Measurements from ENCODE around the gene NKX2-3. TPM values are rescaled to one million over a fixed set of nuclear protein-coding genes. Genes with fewer than 3 reads are reported as not detected.

The NKX2-3 gene
- polyA plus RNA-seq, 3 donors = not detected

DNA sequence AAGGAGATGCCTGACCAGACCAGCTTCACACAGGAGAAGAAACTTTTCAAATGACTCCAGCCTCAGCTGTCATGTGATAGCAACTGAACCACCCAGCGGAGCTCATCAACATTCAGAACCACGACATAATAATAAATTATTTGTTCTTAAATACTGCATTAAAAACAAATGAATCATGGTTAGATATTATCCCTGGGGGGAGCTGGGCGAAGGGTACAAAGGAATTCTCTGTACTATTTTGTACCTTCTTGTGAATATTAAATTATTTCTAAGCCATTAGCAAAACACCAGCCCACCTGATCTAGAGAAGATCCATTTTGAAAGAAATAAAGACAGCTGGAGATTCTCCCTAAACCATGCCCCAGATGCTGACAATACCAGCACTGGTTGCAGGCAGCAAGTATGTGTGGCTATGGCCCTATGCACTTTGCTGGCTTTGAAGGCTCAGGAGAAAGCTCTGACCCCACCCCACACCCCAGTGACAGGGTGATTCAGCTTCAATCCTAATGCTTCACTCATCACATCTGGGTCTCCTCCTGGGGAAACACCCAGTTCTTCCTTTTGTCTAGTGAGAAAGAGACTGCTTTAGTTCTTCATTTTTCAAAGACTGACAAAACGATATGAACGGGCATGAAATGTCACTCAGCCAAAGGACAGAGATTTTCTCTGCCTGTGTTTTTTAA, 45.5 kb upstream of the NKX2-3 start:
- no peaks in the 10 kb centered on the region for H3K4me1 Mint-ChIP-seq
- H3K36me3 ChIP-seq (replicated peaks in 1 of 2; ENCODE audit: control insufficient read depth in 1 of 2, insufficient read depth in 2 of 2, low read length in 2 of 2) = no peaks in the 10 kb centered on the region
- H3K4me2 ChIP-seq (replicated peaks; ENCODE audit: extremely low read depth, low read length, poor library complexity, severe bottlenecking) = no peak overlapping the region

DNA sequence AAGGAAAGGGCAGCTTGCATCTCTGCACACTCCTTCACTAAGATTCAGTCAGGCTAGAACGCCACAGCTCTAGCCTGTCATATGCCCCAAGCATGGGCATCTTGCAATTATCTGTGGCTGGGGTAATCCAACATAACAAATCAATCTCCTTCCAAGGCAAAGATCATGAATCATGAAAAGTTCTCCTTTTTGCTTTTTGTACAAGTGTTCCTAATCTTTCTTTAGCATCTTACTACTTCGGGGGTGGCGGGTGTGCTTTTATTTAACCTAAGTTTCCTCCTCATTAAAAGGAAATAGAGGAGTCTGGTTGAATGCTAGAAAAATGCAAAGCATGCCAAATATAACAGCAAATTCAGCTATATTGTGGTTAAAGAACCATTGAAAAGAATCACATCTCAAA, 43.5 kb upstream of the NKX2-3 start:
- H3K27me3 ChIP-seq (ENCODE audit: control insufficient read depth in 2 of 2, insufficient read depth in 2 of 2, low read length in 2 of 2) = no peaks in the 10 kb centered on the region
- H3K9me3 Mint-ChIP-seq = peaks cover 0 to 2% (median 0%) of the 10 kb centered on the region in 7 donors
- H2AFZ ChIP-seq (ENCODE audit: insufficient read depth, low read depth, low read length, poor library complexity, severe bottlenecking) = no peak overlapping the region
- H4K20me1 ChIP-seq (ENCODE audit: insufficient read depth, low read length) = no peaks in the 10 kb centered on the region
- no peak overlapping the region for H3K4me3 Mint-ChIP-seq
- no peak overlapping the region for H3K4me3 ChIP-seq (replicated peaks in 1 of 3; ENCODE audit: low read depth in 2 of 3, low read length in 3 of 3)
- intact Hi-C loops (cut with micrococcal nuclease) = no loop called here
- no peaks in the 10 kb centered on the region for H3K36me3 ChIP-seq (replicated peaks in 1 of 2; ENCODE audit: control insufficient read depth in 1 of 2, insufficient read depth in 2 of 2, low read length in 2 of 2)
- H3K4me1 ChIP-seq (ENCODE audit: control insufficient read depth in 1 of 2, insufficient read depth in 2 of 2, low read length in 2 of 2) = no peaks in the 10 kb centered on the region
- no peak overlapping the region for H3K27ac Mint-ChIP-seq
- no peaks in the 10 kb centered on the region for H3K4me1 Mint-ChIP-seq
- H3K27me3 Mint-ChIP-seq (ENCODE audit: low read depth in 3 of 3) = peaks cover 0 to 36% (median 8%) of the 10 kb centered on the region in 3 donors
- H3K79me2 ChIP-seq (ENCODE audit: insufficient read depth, low read length) = no peaks in the 10 kb centered on the region
- H3K9ac ChIP-seq (ENCODE audit: insufficient read depth, low read length, poor library complexity, severe bottlenecking) = no peak overlapping the region
- no peak overlapping the region for H3K27ac ChIP-seq (ENCODE audit: low read depth in 1 of 2, low read length in 2 of 2)
- WGBS (ENCODE audit: insufficient coverage) = no CpG with 5 or more reads among the region's 3 CpGs
- H3K36me3 Mint-ChIP-seq = no peaks in the 10 kb centered on the region
- no peaks in the 10 kb centered on the region for H3K9me3 ChIP-seq (replicated peaks in 1 of 2; ENCODE audit: control insufficient read depth in 1 of 2, insufficient read depth in 1 of 2, low read length in 2 of 2)
- no peak overlapping the region for H3K4me2 ChIP-seq (replicated peaks; ENCODE audit: extremely low read depth, low read length, poor library complexity, severe bottlenecking)
- TF ChIP-seq, protein P1, sequence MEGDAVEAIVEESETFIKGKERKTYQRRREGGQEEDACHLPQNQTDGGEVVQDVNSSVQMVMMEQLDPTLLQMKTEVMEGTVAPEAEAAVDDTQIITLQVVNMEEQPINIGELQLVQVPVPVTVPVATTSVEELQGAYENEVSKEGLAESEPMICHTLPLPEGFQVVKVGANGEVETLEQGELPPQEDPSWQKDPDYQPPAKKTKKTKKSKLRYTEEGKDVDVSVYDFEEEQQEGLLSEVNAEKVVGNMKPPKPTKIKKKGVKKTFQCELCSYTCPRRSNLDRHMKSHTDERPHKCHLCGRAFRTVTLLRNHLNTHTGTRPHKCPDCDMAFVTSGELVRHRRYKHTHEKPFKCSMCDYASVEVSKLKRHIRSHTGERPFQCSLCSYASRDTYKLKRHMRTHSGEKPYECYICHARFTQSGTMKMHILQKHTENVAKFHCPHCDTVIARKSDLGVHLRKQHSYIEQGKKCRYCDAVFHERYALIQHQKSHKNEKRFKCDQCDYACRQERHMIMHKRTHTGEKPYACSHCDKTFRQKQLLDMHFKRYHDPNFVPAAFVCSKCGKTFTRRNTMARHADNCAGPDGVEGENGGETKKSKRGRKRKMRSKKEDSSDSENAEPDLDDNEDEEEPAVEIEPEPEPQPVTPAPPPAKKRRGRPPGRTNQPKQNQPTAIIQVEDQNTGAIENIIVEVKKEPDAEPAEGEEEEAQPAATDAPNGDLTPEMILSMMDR (IDR thresholded peaks at IDR 0.05) = no peak
- no peak for DNase-seq

More for the DNA sequence above, 45.5 kb upstream of the NKX2-3 start:
- no peaks in the 10 kb centered on the region for H4K20me1 ChIP-seq (ENCODE audit: insufficient read depth, low read length)
- no peak overlapping the region for H3K9ac ChIP-seq (ENCODE audit: insufficient read depth, low read length, poor library complexity, severe bottlenecking)
- Mint-ChIP-seq H3K36me3 (no peaks in the 10 kb centered on the region), H3K9me3 (peaks cover 0 to 2% (median 0%) of the 10 kb centered on the region in 7 donors), H3K27ac (no peak overlapping the region), H3K4me3 (no peak overlapping the region), H3K27me3 (ENCODE audit: low read depth in 3 of 3) (peaks cover 1 to 36% (median 14%) of the 10 kb centered on the region in 3 donors)
- TF ChIP-seq, protein P1 (IDR thresholded peaks at IDR 0.05) = no peak
- H3K27me3 ChIP-seq (ENCODE audit: control insufficient read depth in 2 of 2, insufficient read depth in 2 of 2, low read length in 2 of 2) = no peaks in the 10 kb centered on the region
- no peak for DNase-seq
- intact Hi-C loops (cut with micrococcal nuclease) = no loop called here
- H3K9me3 ChIP-seq (replicated peaks in 1 of 2; ENCODE audit: control insufficient read depth in 1 of 2, insufficient read depth in 1 of 2, low read length in 2 of 2) = no peaks in the 10 kb centered on the region
- H3K79me2 ChIP-seq (ENCODE audit: insufficient read depth, low read length) = no peaks in the 10 kb centered on the region
- WGBS (ENCODE audit: insufficient coverage) = no CpG with 5 or more reads among the region's 5 CpGs
- H3K4me3 ChIP-seq (replicated peaks in 1 of 3; ENCODE audit: low read depth in 2 of 3, low read length in 3 of 3) = no peak overlapping the region
- no peaks in the 10 kb centered on the region for H3K4me1 ChIP-seq (ENCODE audit: control insufficient read depth in 1 of 2, insufficient read depth in 2 of 2, low read length in 2 of 2)
- no peak overlapping the region for H2AFZ ChIP-seq (ENCODE audit: insufficient read depth, low read depth, low read length, poor library complexity, severe bottlenecking)
- H3K27ac ChIP-seq (ENCODE audit: low read depth in 1 of 2, low read length in 2 of 2) = no peak overlapping the region
